H9 (cell line): ENCODE data around the gene MYOZ3. TPM values are rescaled to one million over a fixed set of nuclear protein-coding genes. Genes with fewer than 3 reads are reported as not detected.

Experiments
- DNase-seq: peaks from one replicate; pipeline ENCODE4 v3.0.0-alpha.2; 2017
- H2AFZ ChIP-seq: one replicate; pipeline ENCODE4 v1.6.1; 2013; ENCODE audit warnings: mild to moderate bottlenecking, low read length, control low read depth, moderate library complexity
- H2AK5ac ChIP-seq: 2 replicates; pipeline ENCODE4 v1.6.1; 2013; ENCODE audit warnings: low read length, control low read depth, mixed read lengths; ENCODE audit not compliant: insufficient read length
- H2BK120ac ChIP-seq: one replicate; pipeline ENCODE4 v1.6.1; 2013; ENCODE audit warnings: low read depth, mild to moderate bottlenecking, low read length, control low read depth, inconsistent platforms; ENCODE audit not compliant: poor library complexity, severe bottlenecking
- H2BK12ac ChIP-seq: 2 replicates; pipeline ENCODE4 v1.6.1; 2013; ENCODE audit warnings: low read length, control low read depth, mixed read lengths, low read depth; ENCODE audit not compliant: insufficient read length
- H2BK15ac ChIP-seq: 2 replicates; pipeline ENCODE4 v1.6.1; 2013; ENCODE audit warnings: low read depth, low read length, control low read depth
- H2BK20ac ChIP-seq: one replicate; pipeline ENCODE4 v1.6.1; 2013; ENCODE audit warnings: low read depth, mild to moderate bottlenecking, low read length, control low read depth, inconsistent platforms; ENCODE audit not compliant: poor library complexity, severe bottlenecking
- H2BK5ac ChIP-seq: 2 replicates; pipeline ENCODE4 v1.6.1; 2013; ENCODE audit warnings: low read length, control low read depth, mixed read lengths; ENCODE audit not compliant: insufficient read length
- H3K14ac ChIP-seq: 2 replicates; pipeline ENCODE4 v1.6.1; 2013; ENCODE audit warnings: low read length, control low read depth; ENCODE audit not compliant: insufficient read depth
- H3K18ac ChIP-seq: 2 replicates; pipeline ENCODE4 v1.6.1; 2013; ENCODE audit warnings: low read depth, mild to moderate bottlenecking, mixed read lengths, low read length, control low read depth; ENCODE audit not compliant: insufficient read length
- H3K23ac ChIP-seq: 2 replicates; pipeline ENCODE4 v1.6.1; 2013; ENCODE audit warnings: low read length, control low read depth, mixed read lengths, low read depth; ENCODE audit not compliant: insufficient read length
- H3K23me2 ChIP-seq: 2 replicates; pipeline ENCODE4 v1.6.1; 2013; ENCODE audit warnings: low read depth, mild to moderate bottlenecking, mixed read lengths, low read length, control low read depth; ENCODE audit not compliant: insufficient read length, poor library complexity, severe bottlenecking
- H3K27ac ChIP-seq: 2 replicates; pipeline ENCODE4 v1.5.1; 2013; ENCODE audit warnings: low read length, control low read depth, mixed read lengths, low read depth; ENCODE audit not compliant: insufficient read length
- H3K27me3 ChIP-seq: 2 replicates; pipeline ENCODE4 v1.6.1; 2013; ENCODE audit warnings: low read length, control low read depth, inconsistent platforms; ENCODE audit not compliant: insufficient read depth
- H3K4ac ChIP-seq: 2 replicates; pipeline ENCODE4 v1.6.1; 2013; ENCODE audit warnings: low read depth, mild to moderate bottlenecking, control low read depth, inconsistent platforms, low read length, moderate library complexity
- H3K4me1 ChIP-seq: 2 replicates; pipeline ENCODE4 v1.6.1; 2013; ENCODE audit warnings: low read length, control low read depth, inconsistent platforms; ENCODE audit not compliant: insufficient read depth
- H3K4me2 ChIP-seq: 2 replicates; pipeline ENCODE4 v1.6.1; 2013; ENCODE audit warnings: low read length, control low read depth, mixed read lengths; ENCODE audit not compliant: insufficient read length, insufficient read depth
- H3K56ac ChIP-seq: 2 replicates; pipeline ENCODE4 v1.6.1; 2013; ENCODE audit warnings: low read depth, mild to moderate bottlenecking, mixed read lengths, low read length, control low read depth; ENCODE audit not compliant: insufficient read length
- H3K79me1 ChIP-seq: 2 replicates; pipeline ENCODE4 v1.6.1; 2013; ENCODE audit warnings: low read depth, mild to moderate bottlenecking, moderate library complexity, low read length, control low read depth, inconsistent platforms; ENCODE audit not compliant: insufficient read depth, poor library complexity, severe bottlenecking
- H3K79me2 ChIP-seq: 2 replicates; pipeline ENCODE4 v1.6.1; 2013; ENCODE audit warnings: low read length, control low read depth, inconsistent platforms; ENCODE audit not compliant: insufficient read depth
- H3K9ac ChIP-seq: 2 replicates; pipeline ENCODE4 v1.6.1; 2013; ENCODE audit warnings: low read length, control low read depth, mixed read lengths; ENCODE audit not compliant: insufficient read length; ENCODE audit errors: extremely low read depth
- H3K9me3 ChIP-seq: one replicate; pipeline ENCODE4 v1.6.1; 2013; ENCODE audit warnings: low read depth, low read length, inconsistent platforms; ENCODE audit not compliant: control insufficient read depth
- H3T11ph ChIP-seq: one replicate; pipeline ENCODE4 v1.6.1; 2013; ENCODE audit warnings: mild to moderate bottlenecking, low read length, control low read depth, inconsistent platforms
- H4K20me1 ChIP-seq: one replicate; pipeline ENCODE4 v1.6.1; 2013; ENCODE audit not compliant: control insufficient read depth, insufficient read length, insufficient read depth
- H4K5ac ChIP-seq: 2 replicates; pipeline ENCODE4 v1.6.1; 2013; ENCODE audit warnings: low read depth, mild to moderate bottlenecking, mixed read lengths, low read length, control low read depth; ENCODE audit not compliant: insufficient read length
- H4K8ac ChIP-seq: replicated peaks from 2 replicates; pipeline ENCODE4 v1.6.1; 2013; ENCODE audit warnings: low read length, control low read depth, mixed read lengths, low read depth; ENCODE audit not compliant: insufficient read length
- H4K91ac ChIP-seq: 2 replicates; pipeline ENCODE4 v1.6.1; 2013; ENCODE audit warnings: low read depth, mild to moderate bottlenecking, moderate library complexity, mixed read lengths, low read length, control low read depth; ENCODE audit not compliant: insufficient read length
- H3K27ac Mint-ChIP-seq, 3 experiments: 2 replicates in 2 of 3; 3 replicates in 1 of 3; pipeline ENCODE4 v1.8.0; 2020 to 2021; ENCODE audit warnings: mixed read lengths in 3 of 3, mild to moderate bottlenecking in 1 of 3, moderate library complexity in 1 of 3
- H3K27me3 Mint-ChIP-seq: 2 replicates; pipeline ENCODE4 v1.8.0; 2021; ENCODE audit warnings: low read depth, mild to moderate bottlenecking, moderate library complexity, mixed read lengths
- H3K36me3 Mint-ChIP-seq, 3 experiments: 2 replicates in 2 of 3; 3 replicates in 1 of 3; pipeline ENCODE4 v1.8.0; 2020 to 2021; ENCODE audit warnings: low read depth in 3 of 3, mixed read lengths in 3 of 3; ENCODE audit not compliant: insufficient read depth in 1 of 3
- H3K4me1 Mint-ChIP-seq, 2 experiments: 2 replicates each; pipeline ENCODE4 v1.8.0; 2020; ENCODE audit warnings: mixed read lengths in 2 of 2
- H3K4me3 Mint-ChIP-seq, 2 experiments: 2 replicates in 1 of 2; 3 replicates in 1 of 2; pipeline ENCODE4 v1.8.0; 2020 to 2021; ENCODE audit warnings: mild to moderate bottlenecking in 2 of 2, mixed read lengths in 2 of 2, moderate library complexity in 1 of 2
- H3K9me3 Mint-ChIP-seq, 2 experiments: 2 replicates in 1 of 2; 3 replicates in 1 of 2; pipeline ENCODE4 v1.8.0; 2020; ENCODE audit warnings: mild to moderate bottlenecking in 2 of 2, mixed read lengths in 2 of 2, moderate library complexity in 1 of 2
- CTCF ChIP-seq: fragments of 200-600 bp; sonication (generic); conservative IDR thresholded peaks from 3 replicates; pipeline ENCODE4 v1.8.0; 2021; ENCODE audit warnings: antibody characterized with exemption, mild to moderate bottlenecking
- WGBS: extraction: QIAGEN DNeasy Blood & Tissue Kit; methylation state at CpG from one replicate; pipeline ENCODE4 v1.1.7; 2013; ENCODE audit warnings: missing lambda C conversion rate, low lambda C conversion rate, mixed read lengths; ENCODE audit not compliant: insufficient read length; ENCODE audit errors: extremely low coverage; 5-methylcytosine and 5-hydroxymethylcytosine counted together
- total RNA-seq: library from RNA; stranded (reverse); gene quantifications from 2 replicates; pipeline ENCODE4 v1.2.1, GENCODE V29; 2021

MYOZ3 gene
- total RNA-seq, 1 experiment from 2014 or later = 18.1 TPM

DNA sequence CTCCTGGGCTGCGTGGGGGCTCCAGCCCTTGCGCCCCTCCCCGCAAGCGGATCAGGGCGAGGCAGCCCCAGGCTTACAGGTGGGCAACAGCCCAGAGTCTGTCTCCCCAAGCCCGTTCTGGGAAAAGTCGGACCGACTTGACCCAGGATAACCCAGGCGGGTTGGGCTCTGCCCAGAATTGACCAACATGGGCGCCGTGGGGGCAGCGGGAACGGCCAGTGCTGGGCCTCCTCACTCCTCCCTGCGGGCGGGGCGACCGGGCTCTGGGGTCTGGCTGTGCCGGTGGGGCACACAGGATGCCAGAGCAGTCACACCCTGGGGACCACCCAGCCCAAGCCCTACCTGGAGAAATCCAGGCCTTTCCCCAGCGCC lies 35.9 kb upstream of the MYOZ3 start:
- Histone ChIP-seq H3K79me2 (no peaks in the 10 kb centered on the region), H3K79me1 (no peaks in the 10 kb centered on the region), H3K18ac (no peak overlapping the region), H2BK5ac (no peak overlapping the region), H3K4ac (no peak overlapping the region), H2AK5ac (no peak overlapping the region), H3K23ac (no peak overlapping the region), H3K9me3 (no peaks in the 10 kb centered on the region), H3K9ac (no peak overlapping the region), H4K91ac (no peak overlapping the region), H4K5ac (no peak overlapping the region), H2AFZ (no peak overlapping the region), H3K14ac (no peak overlapping the region; the same call in 1 of the 2 replicates), H2BK20ac (no peak overlapping the region), H3T11ph (no peak overlapping the region), H3K56ac (no peak overlapping the region), H2BK120ac (no peak overlapping the region), H3K27me3 (no peaks in the 10 kb centered on the region; the same call in 1 of the 2 replicates), H3K27ac (no peak overlapping the region), H3K23me2 (peaks cover 4% of the 10 kb centered on the region), H3K4me1 (no peaks in the 10 kb centered on the region), H3K4me2 (peak overlapping the region; percentile 66), H4K20me1 (no peaks in the 10 kb centered on the region), H2BK15ac (no peak overlapping the region), H4K8ac (no peak overlapping the region), H2BK12ac (no peak overlapping the region)
- WGBS = no CpG with 5 or more reads among the region's 19 CpGs
- H3K27me3 Mint-ChIP-seq = peaks cover 35% of the 10 kb centered on the region
- peaks cover 0 to 2% of the 10 kb centered on the region in 2 experiments; a peak in 2 of 5 replicates for H3K9me3 Mint-ChIP-seq
- peaks cover 24 to 37% of the 10 kb centered on the region in 2 experiments for H3K4me1 Mint-ChIP-seq
- H3K4me3 Mint-ChIP-seq = peak overlapping the region; percentile 33 to 65; a peak in 2 of 5 replicates
- H3K27ac Mint-ChIP-seq = no peak overlapping the region
- H3K36me3 Mint-ChIP-seq = no peaks in the 10 kb centered on the region
- no peak for TF ChIP-seq CTCF
- no peak for DNase-seq
